Endothelial cell (in vitro differentiated cells): ENCODE results near the gene FOLR1. TPM values are rescaled to one million over a fixed set of nuclear protein-coding genes. Genes with fewer than 3 reads are reported as not detected.
"Not testable (repeated sequence)": the region's sequence is repeated elsewhere in the genome, so short reads cannot be mapped to it uniquely, and the experiment has no call there.

ENCODE experiments used
- DNase-seq: peaks from one replicate; pipeline ENCODE4 v3.0.0; 2021; ENCODE audit warnings: low spot score
- H3K27ac Mint-ChIP-seq: one replicate; pipeline ENCODE4 v1.8.0; 2021; ENCODE audit warnings: mixed read lengths, inconsistent platforms; ENCODE audit not compliant: unreplicated experiment
- H3K27me3 Mint-ChIP-seq: one replicate; pipeline ENCODE4 v1.8.0; 2021; ENCODE audit warnings: mild to moderate bottlenecking, moderate library complexity, mixed read lengths, inconsistent platforms; ENCODE audit not compliant: unreplicated experiment
- H3K36me3 Mint-ChIP-seq: one replicate; pipeline ENCODE4 v1.8.0; 2021; ENCODE audit warnings: mild to moderate bottlenecking, low read depth, mixed read lengths, inconsistent platforms; ENCODE audit not compliant: unreplicated experiment
- H3K4me1 Mint-ChIP-seq: one replicate; pipeline ENCODE4 v1.8.0; 2021; ENCODE audit warnings: mild to moderate bottlenecking, mixed read lengths, inconsistent platforms; ENCODE audit not compliant: unreplicated experiment
- H3K4me3 Mint-ChIP-seq: one replicate; pipeline ENCODE4 v1.8.0; 2021; ENCODE audit warnings: mild to moderate bottlenecking, mixed read lengths, inconsistent platforms; ENCODE audit not compliant: unreplicated experiment
- H3K9me3 Mint-ChIP-seq: one replicate; pipeline ENCODE4 v1.8.0; 2021; ENCODE audit warnings: mixed read lengths, inconsistent platforms; ENCODE audit not compliant: unreplicated experiment
- CTCF ChIP-seq: fragments of 200-600 bp; sonication (generic); IDR thresholded peaks from one replicate; pipeline ENCODE4 v1.5.0; 2021; ENCODE audit warnings: antibody characterized with exemption; ENCODE audit not compliant: unreplicated experiment
- total RNA-seq: library from RNA; stranded (reverse); fragmentation: NEBNext Ultra II Directional; extraction: Animal tissue kit (Norgen Biotek cat#: 25700); gene quantifications from one replicate; pipeline ENCODE4 v1.2.1, GENCODE V29; 2021; ENCODE audit not compliant: unreplicated experiment

Gene FOLR1
- total RNA-seq, 1 donor from 2014 or later = not detected

DNA sequence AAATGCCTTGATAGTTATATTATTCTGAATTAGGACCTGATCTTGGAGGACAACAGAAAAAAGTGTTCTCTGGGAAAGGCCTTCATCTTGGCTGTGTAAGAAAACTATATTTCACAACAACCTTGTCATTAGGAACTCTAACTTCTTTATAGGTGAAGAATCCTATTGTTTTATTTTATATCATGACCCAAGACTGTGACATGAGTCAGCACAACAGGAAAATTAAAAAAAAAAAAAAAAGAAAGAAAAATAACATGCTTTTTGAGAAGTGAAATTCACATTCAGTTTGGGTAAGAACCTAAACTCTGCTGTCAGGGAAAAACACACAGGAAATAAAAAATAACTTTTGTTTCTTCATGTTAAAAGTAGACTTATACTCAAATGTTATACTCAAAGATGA, 12.9 kb downstream of the FOLR1 start:
- no peaks in the 10 kb centered on the region for H3K9me3 Mint-ChIP-seq
- no peak for TF ChIP-seq CTCF
- no peak for DNase-seq
- H3K27ac Mint-ChIP-seq = no peak overlapping the region
- no peak overlapping the region for H3K4me3 Mint-ChIP-seq
- no peaks in the 10 kb centered on the region for H3K4me1 Mint-ChIP-seq
- H3K27me3 Mint-ChIP-seq = peaks cover 1% of the 10 kb centered on the region
- H3K36me3 Mint-ChIP-seq = no peaks in the 10 kb centered on the region

DNA sequence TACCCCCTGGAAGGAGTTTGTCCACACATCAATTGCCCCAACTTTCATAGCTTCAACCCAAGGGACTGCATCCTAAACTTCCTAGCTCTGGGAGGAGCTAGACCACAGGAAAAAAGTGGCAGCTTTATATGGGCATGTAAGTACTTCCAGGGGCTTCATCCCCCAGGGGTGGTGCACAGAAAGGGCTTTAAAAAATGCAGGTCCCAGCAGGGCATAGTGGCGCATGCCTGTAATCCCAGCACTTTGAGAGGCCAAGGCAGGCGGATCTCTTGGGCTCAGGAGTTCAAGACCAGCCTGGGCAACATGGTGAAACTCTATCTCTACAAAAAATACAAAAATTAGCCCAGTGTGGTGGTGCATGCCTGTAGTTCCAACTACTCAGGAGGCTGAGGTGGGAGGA, 14.9 kb downstream of the FOLR1 start:
- not testable (repeated sequence) for H3K27ac Mint-ChIP-seq, H3K36me3 Mint-ChIP-seq, H3K9me3 Mint-ChIP-seq, H3K27me3 Mint-ChIP-seq, DNase-seq, H3K4me3 Mint-ChIP-seq, H3K4me1 Mint-ChIP-seq

- Mint-ChIP-seq H3K27ac (no peak overlapping the region), H3K4me3 (no peak overlapping the region), H3K27me3 (peaks cover 1% of the 10 kb centered on the region), H3K36me3 (no peaks in the 10 kb centered on the region), H3K9me3 (no peaks in the 10 kb centered on the region), H3K4me1 (no peaks in the 10 kb centered on the region)
- no peak for DNase-seq
- no peak for TF ChIP-seq CTCF
Measured at GRCh38 chr11:72208281-72208680, 16.3 kb downstream of the FOLR1 start.

DNA sequence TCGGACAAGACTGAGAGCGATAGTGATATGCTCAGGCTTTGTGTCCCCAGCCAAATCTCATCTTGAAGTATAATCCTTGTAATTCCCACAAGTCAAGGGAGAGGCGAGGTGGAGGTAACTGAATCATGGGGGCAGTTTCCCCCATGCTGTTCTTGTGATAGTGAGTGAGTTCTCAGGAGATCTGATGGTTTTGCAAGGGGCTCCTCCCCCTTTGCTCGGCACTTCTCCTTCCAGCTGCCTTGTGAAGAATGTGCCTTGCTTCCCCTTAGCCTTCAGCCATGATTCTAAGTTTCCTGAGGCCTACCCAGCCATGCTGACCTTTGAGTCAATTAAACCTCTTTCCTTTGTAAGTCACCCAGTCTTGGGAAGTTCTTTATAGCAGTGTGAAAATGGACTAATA, 17.2 kb downstream of the FOLR1 start:
- Mint-ChIP-seq H3K27ac (no peak overlapping the region), H3K4me3 (no peak overlapping the region), H3K36me3 (no peaks in the 10 kb centered on the region), H3K27me3 (peaks cover 1% of the 10 kb centered on the region), H3K4me1 (no peaks in the 10 kb centered on the region), H3K9me3 (no peaks in the 10 kb centered on the region)
- TF ChIP-seq CTCF = no peak
- no peak for DNase-seq

GRCh38 chr11:72216638-72217037, 24.7 kb downstream of the FOLR1 start, which contains the start of gene FOLR2:
FOLR2 (plus strand) TSS chr11:72216794; CDS start chr11:72218585, 1,791 bp downstream.
- no peak for DNase-seq
- H3K36me3 Mint-ChIP-seq = no peaks in the 10 kb centered on the region
- H3K9me3 Mint-ChIP-seq = no peaks in the 10 kb centered on the region
- no peak within 1 kb of the TSS for H3K4me3 Mint-ChIP-seq
- H3K27me3 Mint-ChIP-seq = peaks cover 1% of the 10 kb centered on the region
- no peak for TF ChIP-seq CTCF
- H3K27ac Mint-ChIP-seq = no peak within 1 kb of the TSS
- H3K4me1 Mint-ChIP-seq = peaks cover 11% of the 10 kb centered on the region

DNA sequence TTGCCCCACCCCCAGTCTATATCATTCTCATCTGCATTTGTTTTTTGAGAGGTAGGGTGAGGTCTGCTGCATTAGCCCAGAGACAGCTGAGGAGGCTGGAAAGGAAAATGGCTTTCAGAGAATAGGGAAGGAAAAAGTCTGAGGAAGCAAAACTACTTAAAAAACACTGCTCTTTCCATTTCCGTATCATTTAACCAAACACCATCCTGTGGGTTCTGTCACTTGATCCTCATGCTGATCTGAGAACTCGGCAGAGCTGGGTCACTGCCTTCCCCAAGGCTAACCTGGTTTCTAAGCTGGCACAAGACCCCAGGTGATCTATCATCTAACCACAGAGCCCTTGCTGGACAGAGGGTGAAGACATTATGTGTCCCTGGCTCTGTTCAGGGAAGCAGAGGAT, 25.9 kb downstream of the FOLR1 start:
- no peak for TF ChIP-seq CTCF
- Mint-ChIP-seq H3K4me1 (peaks cover 15% of the 10 kb centered on the region), H3K36me3 (peaks cover 3% of the 10 kb centered on the region), H3K9me3 (no peaks in the 10 kb centered on the region), H3K27ac (no peak overlapping the region), H3K27me3 (peaks cover 1% of the 10 kb centered on the region), H3K4me3 (no peak overlapping the region)
- no peak for DNase-seq
